OCI-M2 (cell line): Measurements from ENCODE around the gene BHMT.

Experiments used
- DNase-seq: peaks from one replicate; lab custom pipeline; 2025; ENCODE audit not compliant: unreplicated experiment; lab: John Stamatoyannopoulos, UW

BHMT gene, protein sequence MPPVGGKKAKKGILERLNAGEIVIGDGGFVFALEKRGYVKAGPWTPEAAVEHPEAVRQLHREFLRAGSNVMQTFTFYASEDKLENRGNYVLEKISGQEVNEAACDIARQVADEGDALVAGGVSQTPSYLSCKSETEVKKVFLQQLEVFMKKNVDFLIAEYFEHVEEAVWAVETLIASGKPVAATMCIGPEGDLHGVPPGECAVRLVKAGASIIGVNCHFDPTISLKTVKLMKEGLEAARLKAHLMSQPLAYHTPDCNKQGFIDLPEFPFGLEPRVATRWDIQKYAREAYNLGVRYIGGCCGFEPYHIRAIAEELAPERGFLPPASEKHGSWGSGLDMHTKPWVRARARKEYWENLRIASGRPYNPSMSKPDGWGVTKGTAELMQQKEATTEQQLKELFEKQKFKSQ

DNA sequence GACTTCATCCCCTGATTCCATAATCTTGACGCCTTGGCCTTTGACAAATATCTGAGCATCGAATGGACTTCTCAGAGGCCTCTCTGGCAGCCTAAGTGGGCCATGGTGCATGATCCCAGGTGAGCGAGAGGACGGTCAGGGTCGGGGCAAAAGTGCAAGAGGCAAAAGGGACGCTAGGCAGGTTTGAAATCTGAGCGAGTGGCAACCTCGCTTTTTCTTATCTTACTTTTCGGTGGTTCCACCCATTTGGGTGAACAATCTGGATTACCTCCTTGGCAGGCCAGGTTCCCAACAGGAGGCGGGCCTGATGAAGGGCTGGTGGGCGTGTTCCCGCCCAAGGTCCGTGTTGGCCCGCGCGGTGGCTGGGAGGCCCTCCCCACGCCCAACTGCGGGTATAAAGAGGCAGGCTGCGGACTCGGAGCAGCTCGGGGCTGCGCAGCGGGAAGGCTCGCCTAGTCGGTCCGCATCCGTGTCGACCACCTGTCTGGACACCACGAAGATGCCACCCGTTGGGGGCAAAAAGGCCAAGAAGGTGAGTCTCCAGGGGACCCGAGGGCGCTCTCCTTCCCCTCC is at the start of gene BHMT:
BHMT (plus strand) TSS at position 423 of the 573 bp plus-strand sequence; CDS start at position 500, 77 bp downstream.
- no peak for DNase-seq

DNA sequence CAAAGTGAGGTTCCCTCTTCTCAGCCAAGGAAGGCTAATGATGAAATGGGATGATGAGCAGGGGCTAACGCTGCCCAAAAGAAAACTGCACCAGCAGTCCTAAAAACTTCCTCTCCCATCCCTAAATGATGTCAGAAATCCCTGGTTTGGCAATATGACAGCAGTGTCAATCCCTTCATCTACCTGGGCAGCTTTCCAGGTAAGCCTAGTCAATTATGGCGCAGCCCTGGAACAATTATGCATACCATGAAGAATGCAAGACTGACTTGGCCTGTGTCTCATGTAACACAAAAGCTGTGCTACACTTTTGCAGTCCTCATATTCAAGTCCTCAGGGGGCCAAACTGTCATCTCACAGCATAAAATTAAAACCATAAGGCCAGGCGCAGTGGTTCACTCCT is 49.2 kb upstream of the BHMT start:
- DNase-seq = no peak

DNA sequence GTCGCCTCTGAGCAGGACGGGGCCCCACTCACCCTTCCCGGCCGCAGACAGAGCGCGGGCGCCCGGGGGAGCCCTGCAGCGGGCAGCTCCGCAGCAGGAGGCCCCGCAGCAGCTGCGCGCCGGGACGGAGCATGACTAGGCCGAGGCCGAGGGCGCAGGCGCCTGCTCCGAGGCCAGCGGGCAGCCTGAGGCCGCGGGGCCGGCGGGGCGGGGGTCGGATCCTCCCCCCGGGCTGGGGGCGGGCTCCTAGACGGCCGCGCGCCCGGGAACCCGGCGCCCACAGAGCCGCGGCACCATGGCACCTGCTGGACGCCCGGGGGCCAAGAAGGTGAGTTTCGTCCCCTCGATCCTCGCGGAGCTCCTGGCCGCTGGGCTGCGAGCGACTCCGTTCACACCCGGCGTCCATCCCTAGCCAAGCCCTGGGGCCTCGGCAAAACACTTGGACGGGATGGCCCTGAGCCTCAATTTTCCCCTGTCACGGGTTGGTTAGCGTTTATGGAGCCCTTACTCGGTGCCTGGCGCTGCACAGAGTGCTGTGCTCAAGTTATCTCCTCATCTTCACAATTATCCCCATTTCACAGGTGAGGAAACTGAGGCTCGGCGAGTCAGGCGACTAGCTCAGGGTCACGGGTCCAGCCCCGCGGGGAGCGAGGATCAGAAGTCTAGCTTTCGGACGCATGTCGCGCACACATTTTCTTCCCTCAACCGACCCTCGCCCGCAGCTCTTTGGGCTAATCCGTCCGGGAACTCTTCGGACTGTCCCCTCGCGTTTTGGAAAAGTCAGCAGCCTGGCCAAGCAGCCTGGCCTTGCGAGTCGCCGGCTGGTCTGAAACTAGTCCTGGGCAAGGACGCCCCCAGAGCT is 41.9 kb upstream of the BHMT start, which contains the start of the genes BHMT2 and DMGDH:
BHMT2 (plus strand) TSS at position 280 of the 862 bp plus-strand sequence; CDS start at position 296, 16 bp downstream.
DMGDH (minus strand) TSS at position 187 of the 862 bp plus-strand sequence; CDS start at position 133, 54 bp downstream.
- no peak for DNase-seq

DNA sequence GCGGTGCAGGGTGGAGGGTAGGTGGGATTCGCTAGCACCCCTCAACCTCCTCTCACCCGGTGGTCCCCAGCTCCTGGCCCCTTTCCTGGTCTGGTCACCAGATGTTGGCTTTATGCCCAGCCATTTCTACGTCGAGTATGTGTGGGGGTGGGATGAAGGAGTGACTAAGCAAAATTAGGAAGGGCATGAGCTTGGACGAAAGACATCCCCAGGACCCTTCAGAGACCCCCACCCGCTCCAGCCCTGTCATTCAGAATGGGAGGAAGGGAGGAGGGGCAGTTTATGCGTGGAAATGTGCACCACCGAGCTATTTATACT is 41.3 kb upstream of the BHMT start:
- no peak for DNase-seq

DNA sequence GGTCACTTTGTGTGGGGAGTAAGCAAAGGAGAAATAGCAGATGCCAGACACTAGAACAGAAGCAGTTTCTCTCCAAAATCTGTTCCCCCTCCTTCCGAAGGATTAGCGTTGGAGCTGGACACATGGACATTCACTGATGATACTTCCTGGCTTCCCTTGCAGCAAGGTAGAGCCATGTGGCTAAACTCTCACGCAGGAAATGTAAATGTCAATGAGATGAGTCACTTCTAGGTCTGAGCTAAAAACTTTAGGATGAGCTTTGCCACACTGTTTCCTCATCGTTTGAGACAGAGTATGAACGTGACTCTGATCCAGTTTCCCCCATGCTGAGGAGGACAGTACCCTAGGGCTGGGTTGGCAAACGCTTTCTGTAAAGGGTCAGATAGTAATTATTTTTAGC is 37.0 kb upstream of the BHMT start:
- no peak for DNase-seq

DNA sequence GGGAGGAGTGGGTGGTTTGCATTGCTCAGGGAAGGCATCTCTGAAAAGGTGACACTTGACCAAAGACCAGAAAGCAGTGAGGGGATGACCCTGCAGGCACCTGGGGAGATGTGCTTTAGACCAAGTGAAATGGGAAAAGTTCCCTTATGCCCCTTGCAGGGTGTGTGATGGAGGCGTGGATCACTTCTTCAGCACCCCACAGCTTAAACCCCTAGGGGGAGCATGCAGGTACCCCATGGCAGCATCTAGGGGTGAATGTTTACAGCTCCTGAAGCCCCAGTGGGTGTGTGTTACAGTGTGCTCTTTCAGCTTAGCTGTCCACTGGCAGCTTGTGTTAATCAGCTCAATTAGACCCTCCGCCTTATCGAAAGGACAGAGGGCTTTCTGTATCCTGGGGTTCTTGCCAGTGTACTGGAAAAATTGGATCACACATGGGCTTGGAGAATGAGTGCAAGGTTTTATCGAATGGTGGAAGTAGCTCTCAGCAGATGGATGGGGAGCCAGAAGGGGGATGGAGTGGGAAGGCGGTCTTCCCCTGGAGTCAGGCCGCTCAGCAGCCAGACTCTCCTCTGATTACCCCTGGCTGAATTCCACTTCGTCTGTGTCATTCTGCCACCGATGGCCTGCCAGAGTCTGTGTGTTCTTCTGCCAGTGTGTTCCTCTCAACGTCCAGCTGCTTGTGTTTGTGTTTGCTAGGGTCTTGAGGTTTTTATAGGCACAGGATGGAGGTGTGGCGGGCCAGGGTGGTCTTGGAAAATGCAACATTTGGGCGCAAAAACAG is 35.8 kb upstream of the BHMT start:
- no peak for DNase-seq

DNA sequence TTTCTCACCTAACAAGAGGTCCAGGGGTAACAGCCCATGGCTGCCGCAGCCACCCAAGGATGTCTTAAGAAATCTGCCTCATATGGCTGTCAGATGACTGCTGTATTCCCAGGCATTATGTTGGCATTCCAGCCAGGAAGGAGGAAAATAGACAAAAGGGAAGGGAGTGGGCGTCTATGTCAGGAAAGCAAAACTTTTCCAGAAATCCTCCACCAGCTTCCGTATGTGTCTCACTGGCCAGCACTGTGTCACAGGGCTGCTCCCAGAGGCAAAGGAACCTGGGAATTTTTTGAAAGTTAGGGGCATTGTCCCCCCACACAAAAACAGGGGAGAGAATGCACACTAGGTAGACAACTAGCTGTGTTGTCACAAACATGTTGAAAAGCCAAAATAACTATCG is 34.8 kb upstream of the BHMT start:
- no peak for DNase-seq

DNA sequence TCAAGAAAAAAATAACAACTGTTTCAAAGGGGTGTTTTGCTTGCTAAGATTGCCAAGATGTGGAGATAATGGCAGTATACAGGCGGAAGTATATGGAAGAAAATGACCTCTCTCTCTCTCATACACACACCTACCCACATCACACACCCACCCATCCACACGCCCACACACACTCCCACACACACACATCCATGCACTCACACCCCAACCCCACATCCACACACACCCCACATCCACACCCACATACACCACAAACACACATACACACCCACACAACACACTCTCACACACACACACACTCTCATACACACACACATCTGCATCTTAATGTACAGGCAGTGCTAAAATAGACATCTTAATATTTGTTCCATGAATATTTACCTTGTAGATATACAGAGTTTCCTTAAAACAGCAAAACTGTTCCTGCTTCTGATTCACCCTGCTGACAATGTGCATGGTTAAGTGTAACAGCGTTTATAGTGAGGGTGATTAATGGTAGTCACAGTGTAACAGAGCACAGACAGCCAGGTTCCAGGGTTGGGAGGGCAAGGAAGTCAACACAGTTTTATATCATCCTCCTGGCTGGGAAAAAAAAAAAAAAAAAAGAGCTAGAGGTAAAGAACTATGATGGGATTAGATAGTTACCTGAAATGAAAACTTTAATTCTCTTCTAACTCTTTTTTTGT is 33.8 kb upstream of the BHMT start:
- no peak for DNase-seq

DNA sequence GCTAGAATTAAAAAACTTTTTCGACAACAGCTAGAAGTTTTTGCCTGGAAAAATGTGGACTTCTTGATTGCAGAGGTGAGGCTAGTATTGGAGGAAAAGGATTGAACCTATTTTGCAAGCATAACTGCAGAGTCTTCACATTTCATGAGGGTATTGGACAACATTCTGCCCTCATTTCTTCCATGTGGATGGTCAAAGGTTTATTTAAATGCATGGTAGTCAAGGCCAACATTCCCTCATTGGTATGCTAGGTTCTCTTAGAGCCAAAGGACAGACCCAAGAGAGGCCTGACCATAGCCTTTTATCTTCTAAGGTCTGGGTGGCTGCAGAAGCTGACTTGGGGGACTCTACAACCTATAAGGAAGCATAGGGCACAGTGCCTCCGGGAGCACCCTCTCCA is 30.8 kb upstream of the BHMT start:
- no peak for DNase-seq

DNA sequence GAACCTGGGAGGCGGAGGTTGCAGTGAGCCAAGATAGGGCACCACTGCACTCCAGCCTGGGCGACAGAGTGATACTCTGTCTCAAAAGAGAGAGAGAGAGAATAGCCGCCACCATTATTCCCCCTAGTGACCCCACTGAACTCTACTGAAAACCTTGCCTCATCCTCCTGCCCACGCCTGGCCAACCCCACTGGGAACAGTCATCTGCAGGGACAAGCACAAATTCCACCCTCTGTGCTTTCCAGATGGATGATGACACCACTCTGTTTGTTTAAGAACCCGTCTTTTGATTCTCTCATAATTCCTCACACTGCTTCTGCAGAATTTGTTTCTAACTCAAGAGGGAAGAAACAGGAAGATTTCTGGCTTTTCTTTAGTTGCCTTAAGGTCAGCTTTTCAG is 29.8 kb upstream of the BHMT start:
- DNase-seq = no peak

DNA sequence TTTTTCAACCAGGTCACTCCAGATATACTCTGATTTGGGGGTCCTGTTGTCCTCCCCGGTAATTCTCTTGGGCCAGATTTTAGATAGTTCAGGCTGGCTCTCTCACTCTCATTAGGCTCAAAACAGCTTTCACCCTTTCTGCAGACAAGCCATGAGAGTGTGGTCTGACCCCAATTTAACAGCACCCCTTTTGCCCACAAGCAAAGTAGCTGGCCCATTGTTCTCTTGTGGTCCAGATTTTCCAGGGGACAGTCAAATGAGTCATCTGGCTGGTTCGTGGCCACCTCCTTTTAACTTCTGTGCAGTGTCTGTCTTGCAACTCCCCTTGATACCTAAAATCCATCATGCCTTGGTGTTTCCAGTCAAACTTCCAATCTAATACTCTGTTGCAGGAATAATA is 25.5 kb upstream of the BHMT start:
- no peak for DNase-seq

DNA sequence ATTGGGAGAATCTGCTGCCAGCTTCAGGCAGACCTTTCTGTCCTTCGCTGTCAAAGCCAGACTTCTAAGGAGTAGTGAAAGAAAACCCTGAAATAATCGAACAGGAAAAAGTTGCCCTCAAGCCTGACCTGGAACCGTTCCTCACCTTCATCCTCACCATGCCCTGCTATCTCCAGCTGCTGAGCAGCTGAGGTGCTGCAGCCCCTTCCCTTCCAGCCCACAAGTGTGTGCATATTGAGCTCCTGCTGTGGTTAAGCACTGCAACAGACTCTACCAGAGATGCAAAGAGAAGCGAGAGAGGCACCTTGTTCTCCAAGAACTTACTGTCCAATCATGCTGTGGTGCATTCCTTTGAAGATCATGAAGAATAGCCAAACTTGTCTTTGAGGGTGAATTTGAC is 23.1 kb upstream of the BHMT start:
- no peak for DNase-seq

DNA sequence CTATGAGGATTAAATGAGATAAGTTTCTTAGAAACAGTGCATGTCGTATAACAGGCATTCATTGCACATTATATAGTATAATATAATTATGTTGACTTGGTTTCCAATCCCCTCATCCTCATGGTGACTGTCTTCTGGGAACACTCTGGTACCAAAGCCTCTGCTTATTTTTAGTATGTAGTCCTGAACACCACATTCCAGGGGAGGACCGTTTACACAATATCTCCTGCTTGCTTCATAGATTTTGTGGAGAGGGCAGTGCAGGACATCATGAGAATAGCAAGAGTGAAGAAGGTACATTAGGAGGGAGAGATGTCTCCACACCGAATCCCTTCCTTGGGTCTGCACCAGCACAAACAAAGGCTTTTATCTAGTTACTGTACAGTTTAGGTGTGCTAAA is 20.5 kb upstream of the BHMT start:
- no peak for DNase-seq

DNA sequence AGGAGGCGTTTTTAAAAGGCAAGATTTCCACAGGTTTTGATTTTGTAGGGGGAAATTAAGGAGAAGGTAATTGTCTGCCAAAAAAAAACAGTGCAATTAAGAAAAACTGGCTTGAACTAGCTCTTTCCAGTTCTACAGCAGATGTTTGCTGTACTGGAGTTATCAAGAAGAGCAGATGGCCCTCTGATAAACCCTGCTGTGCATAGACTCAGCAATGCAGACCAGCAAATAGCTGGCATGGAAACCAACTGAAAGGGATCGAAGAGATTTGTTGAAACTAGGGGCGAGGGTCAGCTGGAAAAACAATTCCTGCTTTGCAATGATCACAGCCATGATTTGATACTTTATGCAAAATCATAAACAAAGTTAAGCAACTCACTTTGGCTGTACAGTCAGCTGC is 17.8 kb upstream of the BHMT start:
- DNase-seq = no peak

DNA sequence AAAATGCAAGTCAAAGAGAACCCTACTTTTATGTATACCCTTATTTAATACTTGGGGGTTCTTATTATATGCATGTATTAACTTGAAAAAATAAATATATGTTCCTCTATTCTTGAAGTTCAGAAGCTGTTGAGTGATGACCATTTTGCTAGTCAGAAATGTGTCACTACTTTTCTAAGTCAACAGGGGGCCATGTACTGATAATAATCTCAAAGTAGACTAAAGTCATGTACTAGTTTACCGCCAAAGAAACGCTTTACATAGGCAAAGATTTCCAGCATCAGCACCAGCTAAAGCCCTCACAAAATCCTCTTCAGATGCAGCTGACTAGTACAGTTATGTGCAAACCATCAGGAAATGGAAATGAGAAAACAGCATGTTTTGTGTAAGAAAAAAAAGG is 5.7 kb upstream of the BHMT start:
- no peak for DNase-seq

DNA sequence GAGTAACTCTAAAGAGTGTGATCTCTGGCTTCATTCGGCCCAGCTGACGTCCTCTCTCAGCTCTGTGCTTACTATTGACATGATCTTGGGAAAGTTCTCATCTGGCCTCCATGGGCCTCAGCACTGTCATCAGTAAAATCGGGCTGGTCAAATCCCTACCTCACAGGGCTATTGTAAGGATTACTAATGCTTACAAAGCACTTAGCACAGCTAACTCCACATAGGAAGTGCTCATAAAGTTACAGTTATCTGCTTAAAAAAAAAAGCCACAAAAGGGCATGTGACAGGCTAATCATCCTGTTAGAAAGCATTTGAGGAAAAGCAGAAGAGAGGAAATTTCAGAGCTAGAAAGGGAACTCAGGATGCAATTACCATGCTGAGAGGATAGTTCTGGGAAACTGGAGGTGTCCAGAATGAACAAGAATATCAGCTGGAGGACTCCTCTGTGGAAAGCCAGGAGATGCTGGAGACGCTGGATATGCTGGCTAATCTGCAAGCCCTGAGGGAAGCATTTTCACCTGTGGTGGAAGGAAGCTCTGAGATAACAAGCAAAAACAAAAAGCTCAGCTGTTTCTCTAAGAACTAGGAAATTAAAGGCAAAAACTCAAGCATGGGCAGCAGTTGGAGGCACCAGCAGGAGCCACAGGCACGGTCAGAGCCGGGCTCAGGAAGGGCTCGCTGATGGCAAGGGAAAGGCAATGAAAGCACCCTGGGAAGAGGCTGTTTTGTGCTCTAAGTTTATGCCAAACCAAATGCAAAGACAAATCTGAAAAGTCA is 4.4 kb upstream of the BHMT start:
- DNase-seq = no peak

DNA sequence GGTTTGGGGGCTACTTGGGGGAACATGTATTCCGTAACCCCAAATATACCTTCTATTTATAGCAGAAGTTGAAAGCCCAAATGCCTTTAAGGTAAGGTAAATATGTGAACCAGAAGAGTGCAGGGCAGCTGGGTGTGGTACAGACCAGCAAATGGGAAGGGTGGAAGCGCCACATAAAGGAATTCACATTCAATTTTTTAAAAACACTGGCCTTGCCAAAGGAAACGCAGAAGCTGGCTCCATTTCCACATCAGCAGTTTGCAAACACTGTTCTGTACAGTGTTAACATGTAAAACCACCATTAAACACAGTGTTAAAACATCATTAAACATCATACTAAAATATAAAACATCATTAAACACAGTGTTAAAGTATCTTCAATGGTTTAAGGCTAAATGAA is 3.5 kb upstream of the BHMT start:
- no peak for DNase-seq

DNA sequence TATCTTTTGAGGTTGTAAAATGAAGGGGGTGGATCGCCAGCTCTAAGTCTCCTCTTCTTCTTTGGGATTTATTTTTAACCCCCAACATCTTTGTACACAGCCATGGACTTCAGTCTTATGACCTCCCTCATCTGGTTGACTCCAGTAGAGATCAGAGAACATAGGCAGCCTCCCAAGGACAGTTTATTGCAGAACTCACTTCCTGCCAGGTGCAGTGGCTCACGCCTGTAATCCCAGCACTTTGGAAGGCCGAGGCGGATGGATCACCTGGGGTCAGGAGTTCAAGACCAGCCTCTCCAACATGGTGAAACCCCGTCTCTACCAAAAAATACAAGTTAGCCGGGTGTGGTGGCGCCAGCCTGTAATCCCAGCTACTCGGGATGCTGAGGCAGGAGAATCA is 2.8 kb upstream of the BHMT start:
- DNase-seq = no peak

DNA sequence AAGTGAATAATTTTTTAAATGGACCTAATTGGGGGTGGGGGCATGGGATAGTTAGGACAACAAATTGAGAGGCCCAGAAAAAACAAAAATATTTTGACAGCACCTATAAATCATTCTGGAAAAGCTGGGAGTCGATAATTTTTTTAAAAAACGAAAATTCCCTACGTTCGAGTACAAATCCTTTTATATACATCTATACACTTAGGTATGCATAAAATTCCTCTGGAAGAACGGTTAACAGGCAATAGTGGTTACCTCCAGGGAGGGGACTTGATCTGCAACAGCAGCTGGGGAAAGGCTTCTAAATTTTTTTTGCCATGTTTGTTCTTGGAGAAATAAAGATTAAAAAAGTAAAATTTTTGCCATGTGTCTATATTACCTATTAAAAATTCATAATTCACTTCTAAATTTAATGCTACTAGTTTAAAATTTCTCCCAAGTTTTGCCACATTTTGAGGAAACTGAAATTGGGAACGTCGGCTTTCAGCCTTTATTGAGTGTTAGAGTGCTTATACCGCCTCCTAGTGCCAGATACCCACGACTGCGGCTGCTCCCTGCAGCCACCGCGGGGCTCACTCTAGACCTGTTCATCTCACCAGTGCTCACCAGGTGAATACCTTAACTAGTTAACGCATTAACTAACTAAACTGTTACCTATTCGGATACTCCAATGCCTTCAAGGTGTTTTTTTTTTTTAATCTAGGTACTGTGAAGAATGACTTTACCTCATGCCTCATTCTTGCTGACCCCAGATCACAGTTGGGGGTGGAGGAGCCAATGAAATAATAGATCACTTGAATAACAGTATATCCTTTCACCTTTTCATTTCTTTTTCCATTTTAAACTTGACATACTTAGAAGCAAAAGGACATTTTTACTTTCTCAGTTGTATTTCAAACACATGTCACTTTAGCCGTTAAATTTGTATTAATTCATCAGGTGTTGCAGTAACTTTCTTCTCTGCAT is 1.8 kb upstream of the BHMT start:
- DNase-seq = no peak
